Dermis microvascular lymphatic vessel endothelial cell (primary cell): Measurements from ENCODE around the gene CNDP1. TPM values are rescaled to one million over a fixed set of nuclear protein-coding genes. Genes with fewer than 3 reads are reported as not detected.

Experiments used
- DNase-seq, 2 donors: peaks; one replicate each; pipeline versions ENCODE4 v3.0.0 to v3.0.0-alpha.2; 2010; ENCODE audit warnings: low read depth in 2 of 2
- total RNA-seq: library from RNA; depleted of rRNA; stranded (reverse); fragments of >200 nt; gene quantifications from 2 replicates; pipeline ENCODE4 v1.2.1, GENCODE V29; 2014

CNDP1 gene
- total RNA-seq, 1 donor from 2014 or later = not detected

GRCh38 chr18:74506448-74507084 lies 27.7 kb upstream of the CNDP1 start:
- no peak for DNase-seq

- DNase-seq = no peak
Observed at GRCh38 chr18:74507097-74507881, 27.0 kb upstream of the CNDP1 start.

- DNase-seq = no peak
Observed at GRCh38 chr18:74507927-74508326, 26.4 kb upstream of the CNDP1 start.

GRCh38 chr18:74508366-74508765 lies 25.9 kb upstream of the CNDP1 start:
- no peak for DNase-seq

GRCh38 chr18:74508821-74509225 lies 25.5 kb upstream of the CNDP1 start:
- DNase-seq = no peak

GRCh38 chr18:74509856-74510769 lies 24.2 kb upstream of the CNDP1 start:
- no peak for DNase-seq

- DNase-seq = no peak
Observed at GRCh38 chr18:74510770-74511095, 23.6 kb upstream of the CNDP1 start.

GRCh38 chr18:74511823-74512222 lies 22.5 kb upstream of the CNDP1 start:
- no peak for DNase-seq

GRCh38 chr18:74512321-74513053 lies 21.8 kb upstream of the CNDP1 start:
- no peak for DNase-seq

GRCh38 chr18:74513149-74513882 lies 21.0 kb upstream of the CNDP1 start:
- no peak for DNase-seq

GRCh38 chr18:74513883-74514205 lies 20.5 kb upstream of the CNDP1 start:
- no peak for DNase-seq

- no peak for DNase-seq
Observed at GRCh38 chr18:74514860-74515495, 19.3 kb upstream of the CNDP1 start.

GRCh38 chr18:74515620-74516231 lies 18.6 kb upstream of the CNDP1 start:
- no peak for DNase-seq

GRCh38 chr18:74516271-74517235 lies 17.7 kb upstream of the CNDP1 start:
- no peak for DNase-seq

GRCh38 chr18:74517236-74517630 lies 17.1 kb upstream of the CNDP1 start:
- DNase-seq = no peak

GRCh38 chr18:74518456-74519295 lies 15.6 kb upstream of the CNDP1 start:
- DNase-seq = no peak

GRCh38 chr18:74519320-74520095 lies 14.8 kb upstream of the CNDP1 start:
- no peak for DNase-seq
